Ovary (tissue), 3 donors: Measurements from ENCODE around the gene ZFYVE1.
"Not testable (repeated sequence)": the region's sequence is repeated elsewhere in the genome, so short reads cannot be mapped to it uniquely, and the experiment has no call there.

Experiments
- POLR2A ChIP-seq: fragments of 450-650 bp; IDR thresholded peaks from one replicate; pipeline ENCODE4 v1.6.1; 2017; ENCODE audit warnings: antibody characterized with exemption, mild to moderate bottlenecking, moderate library complexity
- TF ChIP-seq, protein P1 (sequence below), 3 donors: fragments of 450-650 bp in 2 of 3; fragments of 200-600 bp in 1 of 3; IDR thresholded peaks; one replicate each; pipeline versions ENCODE4 v1.5.1 to v1.8.0; 2016 to 2022; ENCODE audit warnings: antibody characterized with exemption in 3 of 3, mild to moderate bottlenecking in 1 of 3
- donor health status: DM: no; HTN: no; CAD: no.

DNA sequence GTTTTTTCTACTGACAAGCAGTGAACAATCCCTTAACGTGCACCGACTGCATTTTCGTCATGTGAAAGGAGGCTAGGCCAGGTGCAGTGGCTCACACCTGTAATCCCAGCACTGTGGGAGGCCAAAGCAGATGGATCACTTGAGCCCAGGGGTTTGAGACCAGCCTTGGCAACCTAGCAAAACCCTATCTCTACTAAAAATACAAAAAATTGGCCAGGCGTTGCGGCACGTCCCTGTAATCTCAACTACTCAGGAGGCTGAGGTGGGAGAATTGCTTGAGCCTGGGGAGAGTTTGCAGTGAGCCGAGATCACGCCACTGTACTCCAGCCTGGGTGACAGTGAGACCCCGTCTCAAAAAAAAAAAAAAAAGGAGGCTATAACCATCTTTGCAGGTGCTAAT lies 22.3 kb downstream of the ZFYVE1 start:
- TF ChIP-seq, protein P1, sequence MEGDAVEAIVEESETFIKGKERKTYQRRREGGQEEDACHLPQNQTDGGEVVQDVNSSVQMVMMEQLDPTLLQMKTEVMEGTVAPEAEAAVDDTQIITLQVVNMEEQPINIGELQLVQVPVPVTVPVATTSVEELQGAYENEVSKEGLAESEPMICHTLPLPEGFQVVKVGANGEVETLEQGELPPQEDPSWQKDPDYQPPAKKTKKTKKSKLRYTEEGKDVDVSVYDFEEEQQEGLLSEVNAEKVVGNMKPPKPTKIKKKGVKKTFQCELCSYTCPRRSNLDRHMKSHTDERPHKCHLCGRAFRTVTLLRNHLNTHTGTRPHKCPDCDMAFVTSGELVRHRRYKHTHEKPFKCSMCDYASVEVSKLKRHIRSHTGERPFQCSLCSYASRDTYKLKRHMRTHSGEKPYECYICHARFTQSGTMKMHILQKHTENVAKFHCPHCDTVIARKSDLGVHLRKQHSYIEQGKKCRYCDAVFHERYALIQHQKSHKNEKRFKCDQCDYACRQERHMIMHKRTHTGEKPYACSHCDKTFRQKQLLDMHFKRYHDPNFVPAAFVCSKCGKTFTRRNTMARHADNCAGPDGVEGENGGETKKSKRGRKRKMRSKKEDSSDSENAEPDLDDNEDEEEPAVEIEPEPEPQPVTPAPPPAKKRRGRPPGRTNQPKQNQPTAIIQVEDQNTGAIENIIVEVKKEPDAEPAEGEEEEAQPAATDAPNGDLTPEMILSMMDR (IDR thresholded peaks at IDR 0.05), result not testable (repeated sequence)
- not testable (repeated sequence) for TF ChIP-seq POLR2A
